SIG-M5 (cell line): ENCODE measurements around the gene CPSF2.

Experiments used
- DNase-seq: peaks from one replicate; lab custom pipeline; 2025; lab: John Stamatoyannopoulos, UW

Gene CPSF2

DNA sequence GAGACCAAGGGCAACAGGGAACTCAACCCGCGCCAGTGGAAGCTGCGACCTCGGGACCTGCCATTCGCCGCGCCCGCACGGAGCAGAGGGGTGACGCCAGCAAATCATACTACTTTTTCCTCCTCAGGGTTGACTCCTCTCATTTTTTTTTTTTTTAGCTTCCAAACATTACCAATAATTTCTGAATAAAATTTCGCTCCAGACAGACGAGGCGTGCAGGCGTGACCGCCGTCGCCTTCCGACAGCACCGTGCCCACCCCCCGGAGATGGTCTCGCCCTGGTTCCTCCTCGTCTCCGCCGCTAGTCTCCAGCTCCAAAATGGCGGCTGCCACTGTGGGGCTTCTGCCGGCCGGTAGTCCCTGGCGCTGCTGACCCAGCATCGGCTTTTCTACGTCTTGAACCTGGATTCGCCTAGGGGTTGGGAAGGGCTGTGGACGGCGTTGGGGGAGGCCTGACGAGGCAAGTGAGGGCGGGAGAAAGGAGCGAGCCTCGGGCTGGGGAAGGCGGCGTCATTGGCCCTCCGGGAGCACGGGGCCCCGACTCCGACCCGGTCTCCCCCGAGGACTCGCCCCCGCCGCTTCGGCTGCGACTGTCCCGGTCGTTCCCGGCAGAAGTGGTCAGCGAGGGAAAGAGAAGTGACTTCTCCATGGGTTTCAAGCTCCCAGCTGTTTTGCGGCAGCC is at the start of gene CPSF2, which contains the start of gene NDUFB1:
TSS of gene CPSF2 (plus strand) at position 300 of the 681 bp plus-strand sequence. CDS start 9,016 bp downstream, outside the sequence.
TSS of gene NDUFB1 (minus strand) at position 37 of the 681 bp plus-strand sequence. CDS start 4,069 bp downstream, outside the sequence.
- DNase-seq: no peak

DNA sequence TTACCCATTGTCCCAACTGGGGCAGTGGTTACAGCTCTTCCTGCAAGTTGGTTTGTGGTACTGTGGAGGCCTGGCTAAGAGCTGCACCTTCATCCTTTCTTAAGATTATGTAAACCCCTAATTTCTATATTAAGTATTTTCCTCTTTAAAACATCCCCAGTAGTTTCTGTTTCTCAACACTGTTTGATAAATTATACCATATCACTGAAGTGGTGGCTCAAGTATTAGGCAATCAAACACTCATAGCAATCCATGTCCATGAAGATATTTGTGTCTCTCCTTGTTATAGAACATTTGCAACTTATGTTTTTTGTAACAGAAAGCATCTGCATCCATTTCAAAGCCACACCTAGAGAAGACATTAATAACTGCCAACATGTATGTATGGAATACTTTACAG is 47.2 kb upstream of the CPSF2 start:
- DNase-seq: peak; percentile 2

DNA sequence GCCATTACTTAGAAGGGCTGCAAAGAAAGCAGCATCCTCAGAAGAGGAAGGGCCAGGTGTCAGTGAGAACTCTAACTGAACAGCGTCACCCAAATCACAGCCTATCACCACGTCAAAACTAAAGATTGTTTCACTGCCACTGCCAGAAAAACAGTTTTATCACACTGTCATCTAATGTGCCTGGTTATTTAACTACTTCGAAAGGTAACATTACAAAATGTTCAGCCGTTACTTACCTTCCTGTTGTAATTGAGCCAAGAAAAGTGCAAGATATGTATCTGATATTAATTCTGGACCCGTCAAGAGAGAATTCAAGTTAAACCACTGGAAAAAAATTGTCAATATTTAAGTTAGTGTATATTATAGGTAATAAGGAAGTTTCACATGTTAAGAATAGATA is 33.3 kb upstream of the CPSF2 start:
- no peak for DNase-seq

DNA sequence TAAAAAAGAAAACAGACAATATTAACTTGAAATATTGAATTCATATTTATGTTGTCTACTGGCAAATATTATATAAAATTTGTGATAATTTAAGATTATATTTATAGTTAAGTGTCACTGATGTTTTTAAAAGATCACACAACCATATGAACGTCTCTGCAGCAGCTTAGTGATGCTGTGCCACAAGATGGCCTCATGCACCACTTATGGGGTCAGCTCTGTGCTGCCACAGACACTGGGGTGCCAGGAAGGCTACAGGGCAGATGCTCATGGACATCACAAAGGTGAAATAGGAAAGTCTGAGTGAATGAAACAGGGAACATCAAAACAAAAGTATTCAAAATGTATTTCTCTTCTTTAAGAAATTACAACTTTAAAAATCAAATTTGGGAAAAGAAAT is 28.4 kb upstream of the CPSF2 start:
- no peak for DNase-seq

DNA sequence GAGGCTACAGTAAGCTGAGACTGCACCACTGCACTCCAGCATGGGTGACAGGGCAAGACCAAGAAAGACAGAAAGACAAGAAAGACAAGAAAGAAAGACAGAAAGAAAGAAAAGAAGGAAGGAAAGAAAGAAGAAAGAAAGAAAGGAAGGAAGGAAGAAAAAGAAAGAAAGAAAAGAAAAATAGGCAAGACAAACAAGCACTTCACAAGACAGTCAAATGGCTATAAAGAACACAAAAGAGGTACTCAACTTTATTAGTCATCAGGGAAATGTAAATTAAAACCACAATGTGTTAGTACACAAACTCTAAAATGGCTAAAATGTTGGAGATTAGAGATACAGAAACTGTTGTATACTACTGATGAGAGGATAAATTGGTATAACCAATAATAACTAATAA is 22.0 kb upstream of the CPSF2 start:
- DNase-seq: no peak

DNA sequence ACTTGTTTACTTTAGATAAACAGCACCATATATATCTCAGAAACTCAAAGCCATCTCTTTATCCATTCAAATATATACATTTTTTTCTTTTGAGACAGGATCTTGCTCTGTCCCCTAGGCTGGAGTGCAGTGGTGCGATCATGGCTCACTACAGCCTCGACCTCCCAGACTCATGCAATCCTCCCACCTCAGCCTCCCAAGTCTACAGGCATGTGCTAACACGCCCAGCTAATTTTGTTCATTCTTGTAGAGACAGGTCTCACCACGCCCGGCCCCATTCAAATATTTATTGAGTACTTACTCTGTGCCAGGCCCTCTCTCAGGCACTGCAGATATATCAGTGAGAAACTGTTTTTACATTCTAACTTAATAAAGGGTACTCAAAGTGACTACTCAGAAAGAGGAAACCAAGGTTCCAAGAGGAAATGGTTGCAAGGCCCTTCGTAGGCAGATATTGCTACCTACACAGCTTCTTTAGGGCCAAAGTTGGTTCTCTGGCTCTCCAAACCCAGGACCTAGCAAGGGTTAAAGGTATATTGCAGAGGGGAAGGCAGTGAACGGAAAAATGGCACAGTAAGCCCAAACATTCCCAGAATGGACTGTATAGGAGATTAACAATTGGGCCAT is 18.3 kb upstream of the CPSF2 start:
- DNase-seq: no peak

DNA sequence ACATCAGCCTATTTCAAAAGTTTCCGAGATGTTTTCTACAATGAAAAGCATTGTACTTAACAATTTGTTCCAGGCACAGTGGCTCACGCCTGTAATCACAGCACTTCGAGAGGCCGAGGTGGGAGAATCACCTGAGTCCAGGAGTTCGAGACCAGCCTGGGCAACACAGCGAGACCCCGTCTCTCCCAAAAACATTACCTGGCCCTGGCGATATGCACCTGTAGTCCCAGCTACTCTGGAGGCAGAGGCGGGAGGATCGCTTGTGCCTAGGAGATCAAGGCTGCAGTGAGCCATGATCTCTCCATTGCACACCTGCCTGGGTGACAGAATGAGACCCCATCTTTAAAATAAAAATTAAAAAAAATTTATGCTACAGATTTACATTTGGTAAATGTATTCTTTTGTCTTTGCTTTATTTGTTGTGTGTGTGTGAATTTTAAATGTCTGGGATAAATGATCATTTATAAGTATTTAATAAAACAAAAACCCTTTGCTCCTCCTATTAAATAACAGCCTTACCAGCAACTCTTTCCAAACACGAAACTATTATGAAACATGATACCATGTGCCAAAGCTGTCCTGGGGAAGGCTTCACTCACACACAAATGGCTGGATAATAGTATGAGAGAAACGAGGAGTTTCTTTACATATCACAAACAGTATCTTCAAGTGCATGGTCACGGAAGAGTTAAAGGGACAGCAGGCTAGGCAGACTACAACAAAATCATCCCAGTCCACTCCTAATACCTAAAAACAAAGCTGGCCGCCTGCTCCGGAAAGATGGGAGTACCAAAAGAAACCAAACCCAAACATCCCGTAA is 16.5 kb upstream of the CPSF2 start:
- DNase-seq: no peak

DNA sequence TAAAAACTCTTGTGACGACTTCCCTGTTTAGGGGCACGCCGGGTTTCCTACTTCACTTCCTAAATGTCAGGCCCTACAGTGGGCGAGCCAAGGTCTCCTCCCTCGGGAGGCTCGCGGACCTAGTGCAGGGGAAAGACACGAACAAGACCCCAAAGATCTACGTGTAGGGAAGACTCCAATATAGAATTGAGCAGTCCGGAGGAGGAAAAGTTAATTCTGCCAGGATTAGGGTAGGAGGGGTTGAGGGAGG is 16.0 kb upstream of the CPSF2 start:
- no peak for DNase-seq

DNA sequence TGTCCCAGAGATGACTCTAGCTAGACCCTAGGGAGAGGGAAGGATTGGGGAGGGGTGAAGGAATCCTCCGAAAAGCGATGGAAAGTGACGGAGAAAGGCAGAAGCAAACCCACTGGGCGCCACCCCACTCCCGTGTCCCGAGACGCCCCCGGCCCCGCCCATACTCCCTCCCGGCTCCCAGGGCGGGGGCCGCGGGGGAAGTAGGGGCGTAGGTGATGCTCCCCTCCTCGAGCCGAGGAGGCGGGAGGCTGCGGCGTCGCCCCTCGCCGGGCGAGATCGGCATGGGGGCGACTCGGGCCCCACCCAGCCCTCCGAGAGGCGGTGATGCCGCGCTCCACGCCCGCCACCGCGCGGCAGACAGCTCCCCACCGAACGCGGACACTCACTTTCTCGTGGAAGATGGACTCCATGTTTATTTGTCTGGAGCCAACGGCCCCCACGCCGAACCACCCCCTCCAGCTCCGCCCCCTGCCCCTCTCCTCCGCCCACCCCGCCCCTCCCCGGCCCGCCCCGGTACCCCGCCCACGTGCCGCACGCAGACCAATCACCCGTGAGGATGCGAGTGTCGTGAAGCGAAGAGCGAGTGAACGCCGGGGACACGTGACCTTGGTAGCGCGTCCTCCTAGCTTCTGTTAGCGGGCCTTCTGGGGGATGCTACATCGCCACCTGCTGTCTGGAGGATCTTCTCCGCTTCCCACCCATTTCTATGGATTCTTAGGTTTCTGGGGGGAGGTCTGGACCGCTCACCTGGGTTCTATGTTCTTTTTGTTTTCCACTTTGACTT is 15.4 kb upstream of the CPSF2 start, which contains the start of gene ATXN3:
TSS of gene ATXN3 (minus strand) at position 440 of the 784 bp plus-strand sequence. CDS start at position 410, 30 bp downstream.
- peak; percentile 71 for DNase-seq

DNA sequence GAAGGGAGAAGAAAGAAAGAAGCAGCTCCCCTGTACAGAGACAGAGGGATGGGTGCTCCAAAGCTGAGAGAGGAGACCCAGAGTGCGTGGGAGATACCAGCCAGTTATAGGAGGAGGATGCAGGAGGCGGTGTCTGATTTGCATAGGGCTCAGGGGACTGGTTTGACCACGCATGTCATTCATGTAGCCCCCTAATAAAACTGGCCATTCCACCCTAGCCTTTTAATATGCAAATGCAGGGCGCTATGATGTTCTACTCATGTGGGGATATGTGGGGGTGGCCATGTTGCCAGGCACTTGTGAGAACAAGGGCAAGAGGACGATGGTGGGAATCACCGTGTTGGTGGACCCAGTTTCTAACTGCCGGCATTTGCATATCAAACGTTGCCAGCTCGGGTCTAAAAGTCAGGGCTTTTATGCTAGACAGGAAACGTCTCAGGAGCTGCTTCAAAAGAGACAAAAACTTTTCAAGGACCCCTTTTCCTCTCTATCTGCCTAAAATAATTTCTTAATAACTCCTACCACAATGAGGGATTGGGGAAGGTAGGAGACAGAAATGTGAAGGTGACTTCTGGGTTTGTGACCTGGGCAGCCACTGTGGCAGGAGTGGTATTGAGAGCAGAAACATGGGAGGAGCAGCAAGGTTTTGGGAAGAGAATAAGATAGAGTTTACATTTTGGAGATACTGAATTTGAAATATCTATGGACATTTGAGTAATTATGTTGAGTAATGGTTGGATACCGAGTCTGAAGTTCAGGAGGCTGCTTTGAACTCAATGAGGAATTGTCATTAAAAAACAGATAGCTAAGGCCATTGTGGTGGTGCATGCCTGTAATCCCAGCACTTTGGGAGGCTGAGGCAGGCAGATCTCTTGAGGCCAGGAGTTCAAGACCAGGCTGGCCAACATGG is 13.2 kb upstream of the CPSF2 start:
- DNase-seq: no peak

DNA sequence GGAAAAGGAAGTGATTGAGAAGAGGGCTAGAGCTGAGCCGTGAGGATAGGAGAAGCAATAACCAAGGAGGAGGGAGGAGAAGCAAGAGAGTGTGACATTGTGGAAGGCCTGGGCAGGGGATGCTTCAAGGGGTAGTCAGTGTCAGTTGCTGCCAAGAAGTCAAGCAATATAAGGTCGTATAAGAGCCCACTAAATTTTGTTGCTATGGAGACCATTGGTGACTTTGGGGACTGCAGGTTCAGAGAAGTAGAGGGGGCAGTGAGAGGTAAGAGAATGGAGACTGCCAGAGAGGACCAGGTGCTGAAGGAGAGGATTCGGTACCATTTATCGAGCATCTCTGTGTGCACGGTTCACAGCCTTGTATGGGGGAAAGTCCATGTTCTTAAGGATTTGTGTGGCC is 12.3 kb upstream of the CPSF2 start:
- DNase-seq: no peak

DNA sequence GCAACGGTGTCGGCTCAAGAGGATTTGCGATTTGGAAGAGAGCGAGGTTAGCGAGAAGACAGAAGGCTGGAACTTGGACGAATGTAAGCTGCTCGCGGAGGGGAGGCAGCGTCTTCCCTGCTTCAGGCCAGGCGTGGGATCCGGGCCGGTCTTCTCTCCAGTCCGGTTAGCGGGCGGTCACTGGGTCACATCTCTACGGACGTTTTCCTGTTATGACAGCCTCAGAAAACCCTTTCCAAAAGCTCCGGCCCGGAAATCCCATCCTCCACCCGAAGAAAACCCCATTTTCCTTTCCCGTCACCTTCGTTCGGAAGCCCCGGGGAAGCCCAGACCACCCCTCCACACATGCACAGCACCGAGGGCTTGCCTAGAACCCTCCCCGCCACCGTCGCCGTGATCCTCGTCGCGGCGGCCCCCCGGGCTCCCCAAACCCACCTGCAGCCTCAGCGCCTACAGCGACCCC is 531 bp upstream of the CPSF2 start:
- no peak for DNase-seq

DNA sequence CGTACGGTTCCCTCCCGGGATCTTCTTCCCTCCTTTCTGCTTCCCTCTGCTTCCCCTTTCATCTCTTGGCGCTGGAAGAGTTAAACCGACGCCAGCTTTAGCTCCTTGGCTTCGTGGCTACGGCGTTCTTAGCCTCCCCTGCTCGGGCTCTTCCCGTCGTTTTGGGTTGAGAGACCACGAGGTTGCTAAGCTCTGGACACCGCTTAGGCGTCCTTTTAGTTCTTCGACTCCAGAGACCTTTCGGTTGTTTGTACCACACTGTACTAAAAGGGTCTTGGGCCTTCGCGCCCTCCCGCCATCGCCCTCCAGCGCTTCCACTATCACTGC is 545 bp downstream of the CPSF2 start:
- no peak for DNase-seq

DNA sequence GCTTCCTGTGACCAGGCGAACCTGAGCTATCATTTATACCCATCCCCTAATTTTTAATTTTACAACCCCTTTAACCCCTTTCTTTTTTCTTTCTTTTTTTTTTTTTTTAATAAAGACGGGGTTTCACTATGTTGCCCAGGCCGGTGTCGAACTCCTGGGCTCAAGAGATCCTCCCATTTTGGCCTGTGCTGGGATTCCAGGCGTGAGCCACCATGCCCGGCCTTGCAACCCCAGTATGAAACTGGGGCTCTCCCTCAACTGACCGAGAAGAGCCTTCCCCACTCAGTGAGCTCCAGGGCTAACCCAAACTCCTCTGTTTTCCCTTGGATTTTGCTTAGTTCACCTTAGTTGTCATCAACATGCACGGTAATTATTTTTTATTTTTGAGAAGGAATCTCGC is 992 bp downstream of the CPSF2 start:
- no peak for DNase-seq

DNA sequence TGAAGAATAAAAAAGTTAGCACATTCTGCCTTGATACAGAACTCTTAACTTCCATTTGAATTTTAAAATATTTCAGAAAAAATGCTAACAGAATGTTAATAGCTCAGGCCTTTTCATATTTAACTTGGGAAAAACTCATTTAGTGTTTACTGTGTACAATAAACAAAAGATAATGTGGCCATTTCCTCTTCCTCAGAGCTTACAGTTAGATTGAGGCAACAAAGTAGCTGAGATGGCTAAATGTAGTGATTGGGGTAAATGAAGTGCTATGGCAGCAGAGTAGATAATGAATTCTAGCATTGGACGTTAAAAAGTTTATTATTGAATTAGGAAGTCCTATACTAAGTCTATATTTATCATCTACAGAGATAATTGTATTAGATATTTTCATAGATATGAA is 12.7 kb downstream of the CPSF2 start:
- no peak for DNase-seq

DNA sequence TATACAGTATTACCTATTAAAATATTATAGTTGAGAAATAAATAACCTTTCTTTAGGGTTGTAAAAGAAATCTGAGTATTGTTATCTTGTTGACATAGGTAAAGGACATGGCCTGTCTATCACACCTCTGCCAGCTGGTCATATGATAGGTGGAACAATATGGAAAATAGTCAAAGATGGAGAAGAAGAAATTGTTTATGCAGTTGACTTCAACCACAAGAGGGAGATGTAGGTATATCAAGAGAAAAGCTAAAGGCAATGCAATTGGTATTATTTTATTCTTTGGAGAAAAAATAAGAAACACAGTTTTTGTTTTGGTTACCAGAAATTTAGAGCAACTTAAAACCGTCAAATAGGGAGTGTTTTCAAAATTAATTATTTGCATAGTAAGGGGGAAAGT is 13.5 kb downstream of the CPSF2 start:
- no peak for DNase-seq

DNA sequence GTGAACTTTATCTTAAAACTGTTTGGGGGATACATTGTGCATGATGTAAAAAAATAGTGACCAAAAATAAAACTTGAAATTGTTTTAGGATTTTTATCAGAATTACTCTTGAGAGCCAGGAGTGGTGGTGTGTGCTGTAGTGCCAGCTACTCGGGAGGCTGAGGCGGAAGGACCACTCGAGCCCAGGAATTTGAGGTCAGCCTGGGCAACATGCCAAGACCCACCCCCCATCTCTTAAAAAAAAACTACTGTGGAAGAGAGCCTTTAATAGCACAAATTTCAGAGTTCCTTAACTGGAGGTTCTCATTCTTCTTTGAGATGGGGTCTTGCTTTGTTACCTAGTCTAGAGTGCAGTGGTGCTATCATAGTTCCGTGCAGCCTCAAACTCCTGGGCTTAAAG is 21.5 kb downstream of the CPSF2 start:
- no peak for DNase-seq

DNA sequence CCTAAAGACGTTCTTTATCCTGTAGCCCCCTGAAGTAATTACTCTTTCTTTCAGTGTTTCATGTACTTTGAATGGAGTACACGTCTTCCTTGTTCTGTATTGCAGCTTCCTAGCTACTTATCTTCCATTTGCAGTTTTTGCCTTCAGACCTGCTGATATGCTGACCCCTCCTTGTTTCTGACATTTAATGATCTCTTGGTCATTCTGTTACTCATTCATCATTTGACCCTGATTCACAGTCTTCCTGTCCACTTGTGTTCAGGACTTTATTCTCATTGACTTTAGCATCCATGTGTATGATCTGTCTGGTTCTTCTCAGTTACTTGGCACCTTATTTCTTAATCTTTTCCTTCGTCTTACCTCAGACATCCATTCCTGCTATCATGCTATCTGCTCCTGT is 22.2 kb downstream of the CPSF2 start:
- no peak for DNase-seq

DNA sequence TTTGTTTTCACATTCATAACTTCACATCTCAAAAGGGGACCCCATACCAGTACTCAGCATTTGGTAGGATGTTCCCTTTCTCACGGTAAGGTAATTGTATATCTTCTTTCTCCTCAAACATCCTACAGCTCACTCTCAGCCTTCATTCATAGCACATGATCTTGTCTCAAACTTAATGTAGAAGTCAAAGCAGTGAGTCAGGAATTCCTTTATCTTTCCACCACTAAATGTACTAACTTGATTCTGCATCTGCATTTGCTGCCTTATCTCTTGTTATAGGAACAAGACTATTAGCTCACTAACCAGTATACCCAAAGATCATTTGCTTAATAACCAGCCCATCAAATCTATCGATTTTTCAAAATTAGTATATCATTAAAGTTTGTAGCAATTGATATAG is 22.9 kb downstream of the CPSF2 start:
- no peak for DNase-seq

DNA sequence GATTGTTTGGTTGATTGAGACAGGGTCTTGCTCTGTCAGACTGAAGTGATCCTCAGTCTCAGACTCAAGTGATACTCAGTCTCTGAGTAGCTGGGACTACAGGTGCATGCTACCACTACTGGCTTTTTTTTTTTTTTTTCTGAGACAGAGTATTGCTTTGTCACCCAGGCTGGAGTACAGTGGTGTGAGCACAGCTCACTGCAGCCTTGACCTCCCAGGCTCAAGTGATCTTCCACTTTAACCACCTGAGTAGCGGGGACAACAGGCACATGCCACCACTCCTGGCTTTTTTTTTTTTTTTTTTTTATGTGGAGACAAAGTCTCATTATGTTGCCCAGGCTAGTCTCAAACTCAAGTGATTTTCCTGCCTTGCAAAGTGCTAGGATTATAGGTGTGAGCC is 31.8 kb downstream of the CPSF2 start:
- no peak for DNase-seq

DNA sequence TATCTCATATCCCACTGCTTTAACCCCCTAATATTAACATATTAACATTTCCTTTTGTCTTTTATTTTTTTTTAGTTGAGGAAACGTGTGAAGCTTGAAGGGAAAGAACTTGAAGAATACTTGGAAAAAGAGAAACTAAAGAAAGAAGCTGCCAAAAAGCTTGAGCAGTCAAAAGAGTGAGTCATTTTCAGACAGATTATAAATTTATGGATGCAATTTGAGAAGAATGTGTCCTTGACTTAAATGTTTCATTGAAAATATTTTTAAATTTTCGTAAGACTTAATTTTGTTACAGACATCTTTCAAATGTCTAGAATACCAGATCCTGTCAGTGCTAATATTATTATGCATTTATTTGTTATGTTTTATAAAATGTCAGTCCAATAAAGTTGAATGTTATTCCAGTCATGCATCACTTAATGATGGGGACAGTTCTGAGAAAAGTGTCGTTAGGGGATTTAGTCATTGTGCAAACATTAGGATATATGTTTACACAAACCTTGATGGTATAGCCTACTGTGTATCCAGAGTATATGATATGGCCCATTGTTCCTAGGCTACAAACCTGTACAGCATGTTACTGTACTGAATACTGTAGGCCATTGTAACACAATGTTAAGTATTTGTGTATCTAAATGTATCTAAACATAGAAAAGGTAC is 32.6 kb downstream of the CPSF2 start:
- DNase-seq: no peak
